Smooth muscle cell (in vitro differentiated cells): Measurements from ENCODE around the gene FBLN2. TPM values are rescaled to one million over a fixed set of nuclear protein-coding genes. Genes with fewer than 3 reads are reported as not detected.

Experiments used
- DNase-seq: peaks from one replicate; lab custom pipeline; 2025; ENCODE audit not compliant: unreplicated experiment; lab: John Stamatoyannopoulos, UW
- H2AFZ ChIP-seq: fragments of 200-600 bp; sonication (generic); 2 replicates; pipeline ENCODE4 v1.6.0; 2016; ENCODE audit warnings: antibody characterized with exemption, low read depth, mild to moderate bottlenecking
- H3F3A ChIP-seq: fragments of 200-600 bp; sonication (generic); 2 replicates; pipeline ENCODE4 v1.6.0; 2017; ENCODE audit warnings: antibody characterized with exemption, low read depth
- H3K27ac ChIP-seq: fragments of 200-600 bp; sonication (generic); 2 replicates; pipeline ENCODE4 v1.5.1; 2016; ENCODE audit warnings: low read depth, mild to moderate bottlenecking
- H3K27me3 ChIP-seq: fragments of 200-600 bp; sonication (generic); 2 replicates; pipeline ENCODE4 v1.6.1; 2016; ENCODE audit warnings: low read depth, mild to moderate bottlenecking
- H3K36me3 ChIP-seq: fragments of 200-600 bp; sonication (generic); 2 replicates; pipeline ENCODE4 v1.5.1; 2016; ENCODE audit warnings: low read depth
- H3K4me1 ChIP-seq: fragments of 200-600 bp; sonication (generic); 2 replicates; pipeline ENCODE4 v1.5.1; 2016; ENCODE audit warnings: low read depth
- H3K4me2 ChIP-seq: fragments of 200-600 bp; sonication (generic); 2 replicates; pipeline ENCODE4 v1.6.0; 2016; ENCODE audit warnings: mild to moderate bottlenecking
- H3K4me3 ChIP-seq: fragments of 200-600 bp; sonication (generic); 2 replicates; pipeline ENCODE4 v1.5.1; 2016; ENCODE audit warnings: mild to moderate bottlenecking
- H3K79me2 ChIP-seq: fragments of 200-600 bp; sonication (generic); 2 replicates; pipeline ENCODE4 v1.6.0; 2016; ENCODE audit warnings: low read depth, mild to moderate bottlenecking
- H3K9ac ChIP-seq: fragments of 200-600 bp; sonication (generic); 2 replicates; pipeline ENCODE4 v1.6.0; 2016; ENCODE audit warnings: low read depth
- H3K9me3 ChIP-seq: fragments of 200-600 bp; sonication (generic); replicated peaks from 2 replicates; pipeline ENCODE4 v1.5.1; 2016; ENCODE audit warnings: low read depth
- H4K20me1 ChIP-seq: fragments of 200-600 bp; sonication (generic); 2 replicates; pipeline ENCODE4 v1.6.0; 2016; ENCODE audit warnings: low read depth
- CTCF ChIP-seq: fragments of 200-600 bp; sonication (generic); IDR thresholded peaks from 2 replicates; pipeline ENCODE4 v1.5.1; 2017; ENCODE audit warnings: borderline replicate concordance, mild to moderate bottlenecking, antibody characterized with exemption; ENCODE audit not compliant: insufficient read depth, poor library complexity, severe bottlenecking
- WGBS: methylation state at CpG from one replicate; pipeline ENCODE4 v1.1.7; 2016; ENCODE audit warnings: low lambda C conversion rate; 5-methylcytosine and 5-hydroxymethylcytosine counted together
- polyA plus RNA-seq: library from polyadenylated mRNA; unstranded; fragments of >200 nt; fragmentation: Nextera tagmentation; extraction: Ambion mirVana; gene quantifications from 2 replicates; pipeline ENCODE4 v1.2.1, GENCODE V29; 2016
- total RNA-seq: library from RNA; depleted of rRNA; stranded (reverse); fragments of >200 nt; gene quantifications from 2 replicates; pipeline ENCODE4 v1.2.3, GENCODE V29; 2014

Gene FBLN2
- total and polyA plus RNA-seq, 2 experiments from 2014 or later: 159 to 390 TPM

- DNase-seq: no peak
- H3K79me2 ChIP-seq: no peaks in the 10 kb centered on the region
- peaks cover 8% of the 10 kb centered on the region for H3F3A ChIP-seq
- H3K36me3 ChIP-seq: no peaks in the 10 kb centered on the region
- no peaks in the 10 kb centered on the region for H3K9me3 ChIP-seq
- H3K27me3 ChIP-seq: no peaks in the 10 kb centered on the region
- H2AFZ ChIP-seq: peak overlapping the region; percentile 75
- no peaks in the 10 kb centered on the region for H4K20me1 ChIP-seq
- H3K27ac ChIP-seq: peak overlapping the region; percentile 78
- TF ChIP-seq CTCF: no peak
- H3K4me3 ChIP-seq: no peak overlapping the region
- peak overlapping the region; percentile 46 for H3K4me2 ChIP-seq
- H3K9ac ChIP-seq: peak overlapping the region; percentile 1
- peaks cover 17% of the 10 kb centered on the region for H3K4me1 ChIP-seq
- 67% methylated on average over 20 of the region's 20 CpGs for WGBS
Measured at GRCh38 chr3:13525827-13526625, 22.9 kb upstream of the FBLN2 start.

GRCh38 chr3:13526626-13526949 lies 22.3 kb upstream of the FBLN2 start:
- 95% methylated on average over 5 of the region's 5 CpGs for WGBS
- no peak overlapping the region for H3K9ac ChIP-seq

GRCh38 chr3:13528217-13528867 lies 20.6 kb upstream of the FBLN2 start:
- H3F3A ChIP-seq: peaks cover 8% of the 10 kb centered on the region
- no peaks in the 10 kb centered on the region for H3K27me3 ChIP-seq
- H3K79me2 ChIP-seq: no peaks in the 10 kb centered on the region
- H3K27ac ChIP-seq: no peak overlapping the region
- H3K4me1 ChIP-seq: peaks cover 17% of the 10 kb centered on the region
- no peaks in the 10 kb centered on the region for H3K36me3 ChIP-seq
- H2AFZ ChIP-seq: no peak overlapping the region
- no peak overlapping the region for H3K4me2 ChIP-seq
- no peaks in the 10 kb centered on the region for H3K9me3 ChIP-seq
- H4K20me1 ChIP-seq: no peaks in the 10 kb centered on the region
- TF ChIP-seq CTCF: peak; percentile 22
- no peak overlapping the region for H3K9ac ChIP-seq
- no peak for DNase-seq
- WGBS: 62% methylated on average over 9 of the region's 11 CpGs
- H3K4me3 ChIP-seq: no peak overlapping the region

More at GRCh38 chr3:13526626-13526949, 22.3 kb upstream of the FBLN2 start:
- H3K4me3 ChIP-seq: no peak overlapping the region
- H3K36me3 ChIP-seq: no peaks in the 10 kb centered on the region
- H3K79me2 ChIP-seq: no peaks in the 10 kb centered on the region
- no peak for DNase-seq
- H3K4me2 ChIP-seq: peak overlapping the region; percentile 46
- H3K4me1 ChIP-seq: peaks cover 17% of the 10 kb centered on the region
- no peaks in the 10 kb centered on the region for H4K20me1 ChIP-seq
- peaks cover 8% of the 10 kb centered on the region for H3F3A ChIP-seq
- TF ChIP-seq CTCF: no peak
- H3K27me3 ChIP-seq: no peaks in the 10 kb centered on the region
- H2AFZ ChIP-seq: no peak overlapping the region
- H3K27ac ChIP-seq: peak overlapping the region; percentile 78
- no peaks in the 10 kb centered on the region for H3K9me3 ChIP-seq
